ENCODE results near the gene F13A1. TPM values are rescaled to one million over a fixed set of nuclear protein-coding genes. Genes with fewer than 3 reads are reported as not detected.

F13A1 gene
- total and polyA plus RNA-seq, 2 of the 8 experiments (the other 6 are each of a cell fraction or from before 2014, with no cell fraction given) = 0.57 to 1.5 TPM

DNA sequence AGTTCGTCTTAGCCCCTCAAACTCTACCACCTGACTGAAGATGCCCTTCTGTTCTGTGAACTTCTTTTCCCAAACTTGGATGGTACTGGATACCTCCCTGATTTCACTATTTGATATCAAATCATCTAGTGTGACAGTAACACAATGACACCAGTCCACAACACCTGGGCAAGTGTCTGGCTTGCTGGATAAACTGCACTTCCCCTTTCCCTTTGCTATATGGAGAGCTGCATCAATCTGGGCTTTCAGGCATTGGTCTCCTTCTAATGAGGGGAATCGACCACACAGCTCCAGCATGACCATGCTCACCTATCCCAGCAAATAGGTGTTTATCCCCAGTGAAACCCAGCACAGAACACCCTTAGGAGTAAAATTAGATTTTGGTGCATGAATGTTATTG is 3.1 kb downstream of the F13A1 start:
- CTCF ChIA-PET (ENCODE audit: partially characterized antibody) = interaction anchor here (1.1 to 1.6 kb wide), 4 partner anchors 12 to 50 kb away, joined by 3 to 5 read pairs (median 4); no protein-coding TSS in a partner anchor
- Histone ChIP-seq H4K8ac (ENCODE audit: extremely low read depth, insufficient read depth, low read length) (no peak overlapping the region), H3K79me2 (ENCODE audit: control insufficient read depth in 1 of 2, insufficient read depth in 2 of 2, low read length in 2 of 2) (no peaks in the 10 kb centered on the region), H3K9me3 (ENCODE audit: insufficient read depth in 2 of 2, low read depth in 1 of 2, low read length in 1 of 2) (no peaks in the 10 kb centered on the region), H3K4me1 (replicated peaks in 1 of 4; ENCODE audit: control insufficient read depth in 3 of 4, insufficient read depth in 4 of 4, low read length in 3 of 4) (peaks cover 2 to 14% (median 6%) of the 10 kb centered on the region in 4 experiments; a peak in 6 of 7 replicates), H3K27ac (ENCODE audit: low read depth, low read length) (no peak overlapping the region), H3K4ac (replicated peaks; ENCODE audit: insufficient read length, low read depth, low read length) (no peak overlapping the region), H2AFZ (ENCODE audit: low read length) (no peak overlapping the region), H4K5ac (ENCODE audit: insufficient read length, low read depth, low read length) (no peak overlapping the region), H4K91ac (replicated peaks; ENCODE audit: insufficient read length, low read length) (no peak overlapping the region), H2BK20ac (ENCODE audit: low read length) (no peak overlapping the region), H2BK15ac (ENCODE audit: low read length) (no peak overlapping the region), H3K9ac (replicated peaks in 1 of 4; ENCODE audit: extremely low read depth in 1 of 4, low read depth in 3 of 4, low read length in 3 of 4) (no peak overlapping the region), H3K4me3 (ENCODE audit: extremely low read depth in 1 of 4, insufficient read depth in 2 of 4, low read depth in 3 of 4, low read length in 4 of 4) (no peak overlapping the region), H2BK12ac (ENCODE audit: low read depth, low read length) (no peak overlapping the region), H3K23ac (ENCODE audit: insufficient read length) (no peak overlapping the region), H2AK5ac (ENCODE audit: low read depth, low read length) (no peak overlapping the region), H2BK120ac (replicated peaks; ENCODE audit: low read depth, low read length) (no peak overlapping the region), H3K79me1 (ENCODE audit: low read depth, low read length) (no peaks in the 10 kb centered on the region), H3K36me3 (ENCODE audit: control insufficient read depth in 2 of 4, insufficient read depth in 4 of 4, low read length in 3 of 4) (no peaks in the 10 kb centered on the region), H4K20me1 (replicated peaks in 1 of 2; ENCODE audit: control insufficient read depth in 1 of 2, insufficient read depth in 2 of 2, low read length in 2 of 2) (no peaks in the 10 kb centered on the region), H2BK5ac (ENCODE audit: low read depth, low read length) (no peak overlapping the region), H3K23me2 (ENCODE audit: low read depth, low read length) (peaks cover 7% of the 10 kb centered on the region; the same call in 1 of the 2 replicates), H3K56ac (replicated peaks; ENCODE audit: insufficient read length, low read depth, low read length) (no peak overlapping the region), H3K4me2 (ENCODE audit: insufficient read depth in 1 of 2, low read depth in 2 of 2, low read length in 2 of 2) (no peak overlapping the region), H3K18ac (ENCODE audit: extremely low read depth, low read length) (no peak overlapping the region), H3K14ac (ENCODE audit: insufficient read length) (no peak overlapping the region), H3K27me3 (replicated peaks in 1 of 4; ENCODE audit: control insufficient read depth in 3 of 4, extremely low read depth in 1 of 4, insufficient read depth in 3 of 4, low read length in 3 of 4) (peaks cover 0 to 20% (median 15%) of the 10 kb centered on the region in 4 experiments; a peak in 6 of 7 replicates)
- POLR2A ChIA-PET (ENCODE audit: partially characterized antibody) = interaction anchor here (0.7 kb wide), 1 partner anchor 179 kb away, joined by 3 read pairs; no protein-coding TSS in a partner anchor
- 72% methylated on average over 2 of the region's 2 CpGs; no CpG with 5 or more reads in 1 of the 2 experiments for WGBS, 2 experiments (ENCODE audit: extremely low coverage in 1 of 2, insufficient coverage in 1 of 2, insufficient read length in 1 of 2, insufficient replicate concordance in 2 of 2, low coverage in 1 of 2, low lambda C conversion rate in 2 of 2, missing lambda C conversion rate in 1 of 2)
- no peak for FAIRE-seq
- DNase-seq (ENCODE audit: low read depth in 1 of 2, low spot score in 2 of 2) = no peak
- TF ChIP-seq, protein P1, sequence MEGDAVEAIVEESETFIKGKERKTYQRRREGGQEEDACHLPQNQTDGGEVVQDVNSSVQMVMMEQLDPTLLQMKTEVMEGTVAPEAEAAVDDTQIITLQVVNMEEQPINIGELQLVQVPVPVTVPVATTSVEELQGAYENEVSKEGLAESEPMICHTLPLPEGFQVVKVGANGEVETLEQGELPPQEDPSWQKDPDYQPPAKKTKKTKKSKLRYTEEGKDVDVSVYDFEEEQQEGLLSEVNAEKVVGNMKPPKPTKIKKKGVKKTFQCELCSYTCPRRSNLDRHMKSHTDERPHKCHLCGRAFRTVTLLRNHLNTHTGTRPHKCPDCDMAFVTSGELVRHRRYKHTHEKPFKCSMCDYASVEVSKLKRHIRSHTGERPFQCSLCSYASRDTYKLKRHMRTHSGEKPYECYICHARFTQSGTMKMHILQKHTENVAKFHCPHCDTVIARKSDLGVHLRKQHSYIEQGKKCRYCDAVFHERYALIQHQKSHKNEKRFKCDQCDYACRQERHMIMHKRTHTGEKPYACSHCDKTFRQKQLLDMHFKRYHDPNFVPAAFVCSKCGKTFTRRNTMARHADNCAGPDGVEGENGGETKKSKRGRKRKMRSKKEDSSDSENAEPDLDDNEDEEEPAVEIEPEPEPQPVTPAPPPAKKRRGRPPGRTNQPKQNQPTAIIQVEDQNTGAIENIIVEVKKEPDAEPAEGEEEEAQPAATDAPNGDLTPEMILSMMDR (IDR thresholded peaks at IDR 0.05; ENCODE audit: control extremely low read depth in 1 of 3, insufficient read depth in 1 of 3, low read depth in 1 of 3, low read length in 3 of 3) = no peak
- no peak for TF ChIP-seq BCL11A (IDR thresholded peaks at IDR 0.05; ENCODE audit: low read depth in 2 of 2, low read length in 2 of 2)
- TF ChIP-seq YY1 (IDR thresholded peaks at IDR 0.05; ENCODE audit: low read depth, low read length) = no peak
- no peak for TF ChIP-seq TAF1 (IDR thresholded peaks at IDR 0.05; ENCODE audit: low read depth, low read length)
- no peak for TF ChIP-seq NANOG (IDR thresholded peaks at IDR 0.05; ENCODE audit: insufficient read depth, low read depth, low read length, poor library complexity, severe bottlenecking)
- TF ChIP-seq SP4 (IDR thresholded peaks at IDR 0.05; ENCODE audit: low read length) = no peak
- no peak for TF ChIP-seq TCF12 (IDR thresholded peaks at IDR 0.05; ENCODE audit: low read depth, low read length)
- TF ChIP-seq RAD21 (IDR thresholded peaks at IDR 0.05 in 1 of 2, conservative IDR thresholded peaks at IDR 0.05 in 1 of 2; ENCODE audit: low read depth in 2 of 2, low read length in 2 of 2) = no peak
- TF ChIP-seq POLR2AphosphoS5 (IDR thresholded peaks at IDR 0.05; ENCODE audit: low read depth, low read length) = no peak
- no peak for TF ChIP-seq JUND (IDR thresholded peaks at IDR 0.05; ENCODE audit: low read length)
- no peak for TF ChIP-seq BRCA1 (IDR thresholded peaks at IDR 0.05; ENCODE audit: low read depth, low read length)
- TF ChIP-seq RXRA (IDR thresholded peaks at IDR 0.05; ENCODE audit: insufficient read depth, low read depth, low read length) = no peak

Measured in H1 (cell line).